Liver (tissue), 9 donors: ENCODE measurements around the gene POT1. TPM values are rescaled to one million over a fixed set of nuclear protein-coding genes. Genes with fewer than 3 reads are reported as not detected.

ENCODE experiments used
- DNase-seq: peaks from one replicate; pipeline ENCODE4 v3.0.0-alpha.2; 2017; ENCODE audit warnings: low spot score
- H3K27ac ChIP-seq, 2 donors: one replicate each; pipeline ENCODE4 v1.7.0; 2013; ENCODE audit warnings: inconsistent platforms in 2 of 2, low read length in 2 of 2, control low read depth in 1 of 2, low read depth in 1 of 2, mild to moderate bottlenecking in 1 of 2
- H3K27me3 ChIP-seq, 4 donors: one replicate each; pipeline versions ENCODE4 v1.6.1 to v1.7.0; 2013; ENCODE audit warnings: low read length in 3 of 4, inconsistent platforms in 1 of 4, mild to moderate bottlenecking in 1 of 4, moderate library complexity in 1 of 4; ENCODE audit not compliant: control insufficient read depth in 4 of 4, insufficient read depth in 4 of 4
- H3K36me3 ChIP-seq, 4 donors: one replicate each; pipeline versions ENCODE4 v1.6.1 to v1.7.0; 2013; ENCODE audit warnings: low read length in 3 of 4, mild to moderate bottlenecking in 3 of 4, low read depth in 1 of 4, moderate library complexity in 1 of 4; ENCODE audit not compliant: control insufficient read depth in 4 of 4, insufficient read depth in 3 of 4
- H3K4me1 ChIP-seq, 4 donors: one replicate each; pipeline versions ENCODE4 v1.6.1 to v1.7.0; 2013; ENCODE audit warnings: low read length in 3 of 4, mild to moderate bottlenecking in 3 of 4, moderate library complexity in 1 of 4; ENCODE audit not compliant: control insufficient read depth in 4 of 4, insufficient read depth in 4 of 4
- H3K4me3 ChIP-seq, 3 donors: one replicate each; pipeline versions ENCODE4 v1.6.1 to v1.7.0; 2013; ENCODE audit warnings: low read length in 3 of 3, control low read depth in 1 of 3, low read depth in 1 of 3, mild to moderate bottlenecking in 1 of 3
- H3K9ac ChIP-seq, 2 donors: one replicate each; pipeline ENCODE4 v1.7.0; 2013; ENCODE audit warnings: low read length in 2 of 2, mild to moderate bottlenecking in 2 of 2, moderate library complexity in 2 of 2, control low read depth in 1 of 2, low read depth in 1 of 2
- H3K9me3 ChIP-seq, 4 donors: one replicate each; pipeline versions ENCODE4 v1.6.1 to v1.7.0; 2013; ENCODE audit warnings: low read length in 3 of 4; ENCODE audit not compliant: control insufficient read depth in 4 of 4
- ATF3 ChIP-seq: IDR thresholded peaks from 2 replicates; pipeline ENCODE4 v1.6.1; 2016; ENCODE audit warnings: antibody characterized with exemption
- CTCF ChIP-seq: fragments of 150-350 bp; IDR thresholded peaks from 2 replicates; pipeline ENCODE4 v1.5.1; 2017; ENCODE audit warnings: improper control_type of control experiment, low read depth, low read length; ENCODE audit not compliant: missing input control
- FOXA1 ChIP-seq: IDR thresholded peaks from 2 replicates; pipeline ENCODE4 v1.6.1; 2016; ENCODE audit warnings: antibody characterized with exemption
- FOXA2 ChIP-seq: IDR thresholded peaks from 2 replicates; pipeline ENCODE4 v1.6.1; 2016; ENCODE audit warnings: antibody characterized with exemption
- GABPA ChIP-seq, 2 donors: IDR thresholded peaks in 1 of 2; conservative IDR thresholded peaks in 1 of 2; 2 replicates each; pipeline ENCODE4 v1.6.1; 2016; ENCODE audit warnings: antibody characterized with exemption in 2 of 2, mild to moderate bottlenecking in 1 of 2, moderate library complexity in 1 of 2
- MAX ChIP-seq: IDR thresholded peaks from 2 replicates; pipeline ENCODE4 v1.6.1; 2016; ENCODE audit warnings: antibody characterized with exemption
- NR2F2 ChIP-seq: IDR thresholded peaks from 2 replicates; pipeline ENCODE4 v1.6.1; 2016; ENCODE audit warnings: antibody characterized with exemption
- RAD21 ChIP-seq, 2 donors: IDR thresholded peaks; 2 replicates each; pipeline ENCODE4 v1.6.1; 2016; ENCODE audit warnings: antibody characterized with exemption in 2 of 2, mild to moderate bottlenecking in 2 of 2
- REST ChIP-seq: IDR thresholded peaks from 2 replicates; pipeline ENCODE4 v1.6.1; 2016; ENCODE audit warnings: antibody characterized with exemption, mild to moderate bottlenecking
- RXRA ChIP-seq, 2 donors: IDR thresholded peaks; 2 replicates each; pipeline ENCODE4 v1.6.1; 2017 to 2018; ENCODE audit warnings: antibody characterized with exemption in 2 of 2, mild to moderate bottlenecking in 1 of 2
- SP1 ChIP-seq: IDR thresholded peaks from 2 replicates; pipeline ENCODE4 v1.6.1; 2018; ENCODE audit warnings: antibody characterized with exemption, mild to moderate bottlenecking
- TAF1 ChIP-seq: conservative IDR thresholded peaks from 2 replicates; pipeline ENCODE4 v1.6.1; 2016; ENCODE audit warnings: antibody characterized with exemption, mild to moderate bottlenecking
- ZBTB33 ChIP-seq: IDR thresholded peaks from 2 replicates; pipeline ENCODE4 v1.6.1; 2016; ENCODE audit warnings: antibody characterized with exemption
- WGBS: extraction: QIAGEN DNeasy Blood & Tissue Kit; methylation state at CpG from one replicate; pipeline ENCODE4 v1.1.7; 2013; 5-methylcytosine and 5-hydroxymethylcytosine counted together
- polyA plus RNA-seq, 2 donors: library from polyadenylated mRNA; stranded (reverse) in 1 of 2; unstranded in 1 of 2; fragments of 200-250 nt in 1 of 2; fragments of >200 nt in 1 of 2; fragmentation: Nextera tagmentation in 1 of 2; extraction: Ambion mirVana in 1 of 2; gene quantifications; one replicate each; pipeline versions ENCODE4 v1.2.1 to v1.2.3, GENCODE V29; 2013 to 2015
- total RNA-seq, 2 donors: library from RNA; depleted of rRNA; stranded (reverse); fragments of >200 nt; gene quantifications; one replicate each; pipeline ENCODE4 v1.2.3, GENCODE V29; 2014
- donor health status: healthy.
- donor health status: healthy.
- donor health status: healthy.
- donor health status: healthy.
- donor health status: healthy.

The POT1 gene
- total and polyA plus RNA-seq, 4 donors, result 4.9 to 35.5 (median 8.5) TPM

GRCh38 chr7:124799448-124799847 lies 130.2 kb downstream of the POT1 start:
- no peak for DNase-seq

GRCh38 chr7:124796771-124797170 lies 132.9 kb downstream of the POT1 start:
- H3K4me3 ChIP-seq, result no peak overlapping the region
- 47% methylated on average over 2 of the region's 2 CpGs for WGBS
- no peak for TF ChIP-seq NR2F2
- TF ChIP-seq FOXA2, result no peak
- TF ChIP-seq RAD21 (IDR thresholded peaks at IDR 0.05), result no peak
- TF ChIP-seq ATF3, result no peak
- TF ChIP-seq REST, result no peak
- TF ChIP-seq SP1, result no peak
- no peak for TF ChIP-seq MAX
- TF ChIP-seq FOXA1, result no peak

More at GRCh38 chr7:124799448-124799847, 130.2 kb downstream of the POT1 start:
- H3K27ac ChIP-seq, result no peak overlapping the region
- no peaks in the 10 kb centered on the region for H3K9me3 ChIP-seq
- H3K36me3 ChIP-seq, result no peaks in the 10 kb centered on the region
- no peak for TF ChIP-seq ZBTB33
- no peak for TF ChIP-seq TAF1
- no peak overlapping the region for H3K9ac ChIP-seq
- no peak overlapping the region for H3K4me3 ChIP-seq
- 93% methylated on average over 6 of the region's 6 CpGs for WGBS
- H3K27me3 ChIP-seq, result no peaks in the 10 kb centered on the region
- H3K4me1 ChIP-seq, result no peaks in the 10 kb centered on the region

GRCh38 chr7:124792696-124793095 lies 136.9 kb downstream of the POT1 start:
- Histone ChIP-seq H3K27ac (no peak overlapping the region), H3K36me3 (no peaks in the 10 kb centered on the region), H3K9ac (no peak overlapping the region), H3K9me3 (no peaks in the 10 kb centered on the region), H3K27me3 (peaks cover 0 to 5% (median 0%) of the 10 kb centered on the region in 4 donors), H3K4me3 (no peak overlapping the region), H3K4me1 (no peaks in the 10 kb centered on the region)
- WGBS, result 79% methylated on average over 3 of the region's 3 CpGs
- no peak for DNase-seq
- TF ChIP-seq ATF3 (no peak), NR2F2 (no peak), CTCF (no peak), RAD21 (IDR thresholded peaks at IDR 0.05) (no peak), SP1 (no peak), ZBTB33 (no peak), GABPA (IDR thresholded peaks at IDR 0.05 in 1 of 2, conservative IDR thresholded peaks at IDR 0.05 in 1 of 2) (no peak), RXRA (IDR thresholded peaks at IDR 0.05) (no peak)

More at GRCh38 chr7:124796771-124797170, 132.9 kb downstream of the POT1 start:
- no peak overlapping the region for H3K9ac ChIP-seq
- no peak overlapping the region for H3K27ac ChIP-seq
- no peaks in the 10 kb centered on the region for H3K4me1 ChIP-seq
- DNase-seq, result no peak
- peaks cover 0 to 5% (median 0%) of the 10 kb centered on the region in 4 donors for H3K27me3 ChIP-seq
- no peaks in the 10 kb centered on the region for H3K9me3 ChIP-seq
- H3K36me3 ChIP-seq, result no peaks in the 10 kb centered on the region
